Ishikawa (cell line): ENCODE results near the gene OMD.

Experiments used
- EP300 ChIP-seq: IDR thresholded peaks from 2 replicates; pipeline ENCODE4 v1.6.1; 2012; ENCODE audit warnings: borderline replicate concordance
- RAD21 ChIP-seq: IDR thresholded peaks from 2 replicates; pipeline ENCODE4 v1.6.1; 2012; ENCODE audit warnings: low read depth

DNA sequence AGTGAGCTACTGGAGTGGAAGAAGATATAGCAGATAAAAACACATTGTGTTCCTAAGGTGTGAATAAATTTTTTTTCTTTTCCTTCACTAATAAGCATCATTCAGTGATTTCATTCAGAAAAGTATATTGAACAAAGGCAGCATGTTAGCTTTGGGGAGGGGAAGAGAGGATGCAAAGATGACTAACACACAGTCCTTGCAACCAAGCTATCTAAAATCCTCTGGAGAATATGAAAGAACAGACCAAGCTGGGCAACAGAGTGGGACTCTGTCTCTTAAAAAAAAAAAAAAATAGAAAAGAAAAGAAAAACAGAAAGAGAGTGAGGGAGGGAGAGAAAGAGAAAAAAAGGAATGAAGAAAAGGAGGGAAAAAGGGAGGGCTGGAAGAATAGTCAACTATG, 22.3 kb upstream of the OMD start:
- no peak for TF ChIP-seq EP300
- no peak for TF ChIP-seq RAD21
